ENCODE results near the gene MIA2. TPM values are rescaled to one million over a fixed set of nuclear protein-coding genes. Genes with fewer than 3 reads are reported as not detected.
"Not testable (repeated sequence)": the region's sequence is repeated elsewhere in the genome, so short reads cannot be mapped to it uniquely, and the experiment has no call there.

Gene MIA2
- total RNA-seq, 1 donor from 2014 or later, result 34.2 TPM

DNA sequence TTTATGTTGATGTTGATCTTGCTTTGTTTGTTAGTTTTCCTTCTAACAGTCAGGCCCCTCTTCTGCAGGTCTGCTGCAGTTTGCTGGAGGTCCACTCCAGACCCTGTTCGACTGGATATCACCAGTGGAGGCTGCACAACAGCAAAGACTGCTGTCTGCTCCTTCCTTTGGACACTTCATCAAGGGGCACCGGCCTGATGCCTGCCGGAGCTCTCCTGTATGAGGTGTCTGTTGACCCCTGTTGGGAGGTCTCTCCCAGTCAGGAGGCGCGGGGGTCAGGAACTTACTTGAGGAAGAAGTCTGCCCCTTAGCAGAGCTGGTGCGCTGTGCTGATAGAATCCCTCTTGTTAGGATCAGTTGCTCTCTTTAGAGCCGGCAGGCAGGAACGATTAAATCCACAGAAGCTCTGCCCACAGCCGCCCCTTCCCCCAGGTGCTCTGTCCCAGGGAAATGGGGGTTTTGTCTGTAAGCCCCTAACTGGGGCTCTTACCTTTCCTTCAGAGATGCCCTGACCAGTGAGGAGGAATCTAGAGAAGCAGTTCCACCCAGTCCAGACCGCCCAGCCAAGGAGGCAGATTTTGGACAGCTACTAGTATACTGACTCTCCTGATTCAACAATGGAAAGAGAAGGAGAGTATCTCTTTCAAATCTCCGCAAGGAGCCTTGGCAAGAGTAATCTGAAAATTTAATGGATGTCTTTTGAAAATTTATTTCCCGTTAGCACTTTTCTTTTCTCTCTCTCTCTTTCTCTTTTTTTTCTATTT, 25.2 kb downstream of the MIA2 start:
- intact Hi-C loops (cut with DNase I), result no loop called here
- TF ChIP-seq, protein P1, sequence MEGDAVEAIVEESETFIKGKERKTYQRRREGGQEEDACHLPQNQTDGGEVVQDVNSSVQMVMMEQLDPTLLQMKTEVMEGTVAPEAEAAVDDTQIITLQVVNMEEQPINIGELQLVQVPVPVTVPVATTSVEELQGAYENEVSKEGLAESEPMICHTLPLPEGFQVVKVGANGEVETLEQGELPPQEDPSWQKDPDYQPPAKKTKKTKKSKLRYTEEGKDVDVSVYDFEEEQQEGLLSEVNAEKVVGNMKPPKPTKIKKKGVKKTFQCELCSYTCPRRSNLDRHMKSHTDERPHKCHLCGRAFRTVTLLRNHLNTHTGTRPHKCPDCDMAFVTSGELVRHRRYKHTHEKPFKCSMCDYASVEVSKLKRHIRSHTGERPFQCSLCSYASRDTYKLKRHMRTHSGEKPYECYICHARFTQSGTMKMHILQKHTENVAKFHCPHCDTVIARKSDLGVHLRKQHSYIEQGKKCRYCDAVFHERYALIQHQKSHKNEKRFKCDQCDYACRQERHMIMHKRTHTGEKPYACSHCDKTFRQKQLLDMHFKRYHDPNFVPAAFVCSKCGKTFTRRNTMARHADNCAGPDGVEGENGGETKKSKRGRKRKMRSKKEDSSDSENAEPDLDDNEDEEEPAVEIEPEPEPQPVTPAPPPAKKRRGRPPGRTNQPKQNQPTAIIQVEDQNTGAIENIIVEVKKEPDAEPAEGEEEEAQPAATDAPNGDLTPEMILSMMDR (IDR thresholded peaks at IDR 0.05), result no peak
- Histone ChIP-seq H3K4me3 (no peak overlapping the region), H3K27ac (no peak overlapping the region), H3K9me3 (no peaks in the 10 kb centered on the region), H3K27me3 (ENCODE audit: low read depth) (no peaks in the 10 kb centered on the region), H3K36me3 (no peaks in the 10 kb centered on the region), H3K4me1 (no peaks in the 10 kb centered on the region)
- ATAC-seq (no peak), DNase-seq (no peak)

DNA sequence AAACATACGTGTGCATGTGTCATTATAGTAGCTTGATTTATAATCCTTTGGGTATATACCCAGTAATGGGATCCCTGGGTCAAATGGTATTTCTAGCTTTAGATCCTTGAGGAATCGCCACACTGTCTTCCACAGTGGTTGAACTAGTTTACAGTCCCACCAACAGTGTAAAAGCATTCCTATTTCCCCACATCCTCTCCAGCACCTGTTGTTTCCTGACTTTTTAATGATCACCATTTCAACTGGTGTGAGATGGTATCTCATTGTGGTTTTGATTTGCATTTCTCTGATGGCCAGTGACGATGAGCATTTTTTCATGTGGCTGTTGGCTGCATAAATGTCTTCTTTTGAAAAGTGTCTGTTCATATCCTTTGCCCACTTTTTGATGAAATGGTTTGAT, 26.4 kb downstream of the MIA2 start:
- intact Hi-C loops (cut with DNase I); H3K4me1 ChIP-seq; H3K9me3 ChIP-seq; H3K27me3 ChIP-seq (ENCODE audit: low read depth); ATAC-seq; H3K27ac ChIP-seq; H3K36me3 ChIP-seq; DNase-seq; H3K4me3 ChIP-seq: not testable (repeated sequence)

DNA sequence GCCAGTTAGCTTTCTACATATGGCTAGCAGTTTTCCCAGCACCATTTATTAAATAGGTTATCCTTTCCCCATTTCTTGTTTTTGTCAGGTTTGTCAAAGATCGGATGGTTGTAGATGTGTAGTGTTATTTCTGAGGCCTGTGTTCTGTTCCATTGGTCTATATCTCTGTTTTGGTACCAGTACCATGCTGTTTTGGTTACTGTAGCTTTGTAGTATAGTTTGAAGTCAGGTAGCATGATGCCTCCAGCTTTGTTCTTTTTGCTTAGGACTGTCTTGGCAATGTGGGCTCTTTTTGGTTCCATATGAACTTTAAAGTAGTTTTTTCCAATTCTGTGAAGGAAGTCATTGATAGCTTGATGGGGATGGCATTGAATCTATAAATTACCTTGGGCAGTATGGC, 28.5 kb downstream of the MIA2 start:
- peaks cover 13% of the 10 kb centered on the region for H3K4me1 ChIP-seq
- intact Hi-C loops (cut with DNase I); DNase-seq; H3K27me3 ChIP-seq (ENCODE audit: low read depth); H3K36me3 ChIP-seq; H3K4me3 ChIP-seq; ATAC-seq; H3K27ac ChIP-seq; H3K9me3 ChIP-seq: not testable (repeated sequence)

DNA sequence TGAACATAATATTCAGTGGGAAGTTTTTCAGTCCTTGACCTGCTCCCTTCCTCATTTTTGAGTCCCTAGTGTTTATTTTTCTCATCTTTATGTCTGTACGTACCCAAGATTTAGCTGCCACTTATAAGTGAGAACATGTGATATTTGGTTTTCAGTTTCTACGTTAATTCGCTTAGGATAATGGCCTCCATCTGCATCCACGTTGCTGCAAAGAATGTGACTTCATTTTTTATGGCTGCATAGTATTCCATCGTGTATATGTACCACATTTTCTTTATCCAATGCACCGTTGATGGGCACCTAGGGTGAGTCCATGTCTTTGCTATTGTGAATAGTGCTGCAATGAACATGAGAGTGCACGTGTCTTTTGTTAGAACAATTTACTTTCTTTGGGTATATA, 30.3 kb downstream of the MIA2 start:
- Histone ChIP-seq H3K27me3 (ENCODE audit: low read depth) (no peaks in the 10 kb centered on the region), H3K36me3 (no peaks in the 10 kb centered on the region), H3K4me3 (no peak overlapping the region), H3K9me3 (no peaks in the 10 kb centered on the region), H3K4me1 (peaks cover 24% of the 10 kb centered on the region), H3K27ac (no peak overlapping the region)
- intact Hi-C loops (cut with DNase I), result no loop called here
- TF ChIP-seq, protein P1 (IDR thresholded peaks at IDR 0.05), result no peak
- ATAC-seq (no peak), DNase-seq (no peak)

DNA sequence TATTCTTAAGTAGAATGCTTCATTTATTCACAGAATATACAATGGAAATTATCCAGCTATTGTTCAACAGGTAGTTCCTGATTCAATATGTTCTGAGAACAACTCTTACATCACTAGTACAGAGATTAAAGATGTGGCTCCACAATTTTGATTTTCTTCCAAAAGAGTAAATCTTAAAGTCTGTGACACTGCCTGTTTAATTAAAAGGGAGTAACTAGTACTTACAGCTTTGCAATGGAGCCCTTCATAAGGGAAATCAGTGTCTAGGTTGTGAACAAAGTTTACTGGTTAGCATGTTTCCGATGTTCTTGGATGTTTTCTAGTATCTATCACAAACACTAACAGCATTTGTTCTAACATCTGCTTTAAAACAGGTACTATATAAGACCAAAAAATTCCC, 30.8 kb downstream of the MIA2 start:
- peaks cover 29% of the 10 kb centered on the region for H3K4me1 ChIP-seq
- H3K4me3 ChIP-seq, result no peak overlapping the region
- H3K36me3 ChIP-seq, result no peaks in the 10 kb centered on the region
- no peaks in the 10 kb centered on the region for H3K27me3 ChIP-seq (ENCODE audit: low read depth)
- ATAC-seq (no peak), DNase-seq (no peak)
- H3K27ac ChIP-seq, result no peak overlapping the region
- H3K9me3 ChIP-seq, result no peaks in the 10 kb centered on the region
- TF ChIP-seq, protein P1 (IDR thresholded peaks at IDR 0.05), result no peak
- intact Hi-C loops (cut with DNase I), result no loop called here

DNA sequence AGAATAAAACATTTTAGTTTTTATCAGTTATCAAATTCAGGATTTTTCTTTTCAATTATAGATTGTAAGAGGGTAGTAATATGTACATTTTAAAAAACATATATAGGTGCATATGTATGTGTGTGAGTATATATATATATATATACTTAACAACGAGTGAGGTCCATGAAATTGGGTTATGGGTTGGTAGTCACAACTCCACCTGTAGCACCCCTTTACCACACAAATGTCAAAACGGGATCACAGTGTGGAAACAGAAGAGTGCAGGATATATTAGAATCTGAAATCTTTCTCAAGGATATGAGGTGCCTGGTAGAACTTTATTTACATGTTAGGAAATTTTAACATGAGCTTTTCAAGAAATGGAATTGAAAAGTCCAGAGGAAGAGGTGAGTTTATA, 31.3 kb downstream of the MIA2 start:
- no peaks in the 10 kb centered on the region for H3K36me3 ChIP-seq
- H3K27ac ChIP-seq, result peak overlapping the region; percentile 7
- intact Hi-C loops (cut with DNase I), result no loop called here
- H3K27me3 ChIP-seq (ENCODE audit: low read depth), result no peaks in the 10 kb centered on the region
- peak in 1 of 2 donors; percentile 22 for ATAC-seq
- peak overlapping the region; percentile 87 for H3K4me3 ChIP-seq
- TF ChIP-seq, protein P1 (IDR thresholded peaks at IDR 0.05), result no peak
- no peak for DNase-seq
- H3K9me3 ChIP-seq, result no peaks in the 10 kb centered on the region
- peaks cover 34% of the 10 kb centered on the region for H3K4me1 ChIP-seq

All from lower lobe of right lung (tissue), 2 donors.